ENCODE results near the gene CTPS2.
A peak's percentile ranks its signal among the peaks of the same experiment; 100 is the strongest.

The CTPS2 gene

GRCh38 chrX:16687514-16687913, 25.0 kb downstream of the CTPS2 start:
- no peaks in the 10 kb centered on the region for H3K9me3 ChIP-seq (ENCODE audit: severe bottlenecking)
- H3K36me3 ChIP-seq (ENCODE audit: low read depth): no peaks in the 10 kb centered on the region; the same call in none of the 2 replicates
- H3K4me1 ChIP-seq (ENCODE audit: insufficient read depth, poor library complexity, severe bottlenecking): no peaks in the 10 kb centered on the region
- H3K27ac ChIP-seq (ENCODE audit: poor library complexity, severe bottlenecking): no peak overlapping the region
- no peak overlapping the region for H3K4me3 ChIP-seq (ENCODE audit: severe bottlenecking)
- no peak for ATAC-seq (ENCODE audit: low read depth)
- DNase-seq (ENCODE audit: low spot score): no peak
- no peaks in the 10 kb centered on the region for H3K27me3 ChIP-seq (ENCODE audit: insufficient read depth, poor library complexity, severe bottlenecking)
- no peak for TF ChIP-seq CTCF (IDR thresholded peaks at IDR 0.05; ENCODE audit: poor library complexity, severe bottlenecking)

GRCh38 chrX:16683007-16683664, 29.3 kb downstream of the CTPS2 start:
- H3K27me3 ChIP-seq (ENCODE audit: insufficient read depth, poor library complexity, severe bottlenecking): no peaks in the 10 kb centered on the region
- no peaks in the 10 kb centered on the region for H3K9me3 ChIP-seq (ENCODE audit: severe bottlenecking)
- no peak overlapping the region for H3K4me3 ChIP-seq (ENCODE audit: severe bottlenecking)
- H3K36me3 ChIP-seq (ENCODE audit: low read depth): no peaks in the 10 kb centered on the region; the same call in none of the 2 replicates
- DNase-seq (ENCODE audit: low spot score) (no peak), ATAC-seq (ENCODE audit: low read depth) (no peak)
- no peak for TF ChIP-seq CTCF (IDR thresholded peaks at IDR 0.05; ENCODE audit: poor library complexity, severe bottlenecking)
- no peak overlapping the region for H3K27ac ChIP-seq (ENCODE audit: poor library complexity, severe bottlenecking)
- H3K4me1 ChIP-seq (ENCODE audit: insufficient read depth, poor library complexity, severe bottlenecking): no peaks in the 10 kb centered on the region

GRCh38 chrX:16678689-16679088, 33.8 kb downstream of the CTPS2 start:
- peaks cover 3% of the 10 kb centered on the region for H3K36me3 ChIP-seq (ENCODE audit: low read depth)

GRCh38 chrX:16671005-16671404, 41.5 kb downstream of the CTPS2 start:
- no peaks in the 10 kb centered on the region for H3K9me3 ChIP-seq (ENCODE audit: severe bottlenecking)
- ATAC-seq (ENCODE audit: low read depth): no peak
- no peak overlapping the region for H3K27ac ChIP-seq (ENCODE audit: poor library complexity, severe bottlenecking)
- peak; percentile 37 for TF ChIP-seq CTCF (IDR thresholded peaks at IDR 0.05; ENCODE audit: poor library complexity, severe bottlenecking)
- H3K4me3 ChIP-seq (ENCODE audit: severe bottlenecking): no peak overlapping the region
- H3K27me3 ChIP-seq (ENCODE audit: insufficient read depth, poor library complexity, severe bottlenecking): no peaks in the 10 kb centered on the region
- H3K4me1 ChIP-seq (ENCODE audit: insufficient read depth, poor library complexity, severe bottlenecking): no peaks in the 10 kb centered on the region
- peaks cover 4% of the 10 kb centered on the region for H3K36me3 ChIP-seq (ENCODE audit: low read depth)
- no peak for DNase-seq (ENCODE audit: low spot score)

More at GRCh38 chrX:16678689-16679088, 33.8 kb downstream of the CTPS2 start:
- Histone ChIP-seq H3K27ac (ENCODE audit: poor library complexity, severe bottlenecking) (no peak overlapping the region), H3K4me1 (ENCODE audit: insufficient read depth, poor library complexity, severe bottlenecking) (no peaks in the 10 kb centered on the region), H3K9me3 (ENCODE audit: severe bottlenecking) (no peaks in the 10 kb centered on the region), H3K27me3 (ENCODE audit: insufficient read depth, poor library complexity, severe bottlenecking) (no peaks in the 10 kb centered on the region), H3K4me3 (ENCODE audit: severe bottlenecking) (no peak overlapping the region)
- no peak for TF ChIP-seq CTCF (IDR thresholded peaks at IDR 0.05; ENCODE audit: poor library complexity, severe bottlenecking)
- no peak for ATAC-seq (ENCODE audit: low read depth)
- no peak for DNase-seq (ENCODE audit: low spot score)

GRCh38 chrX:16666541-16666940, 45.9 kb downstream of the CTPS2 start:
- DNase-seq (ENCODE audit: low spot score): no peak
- Histone ChIP-seq H3K36me3 (ENCODE audit: low read depth) (peaks cover 4% of the 10 kb centered on the region; the same call in 1 of the 2 replicates), H3K27ac (ENCODE audit: poor library complexity, severe bottlenecking) (no peak overlapping the region)

More at GRCh38 chrX:16666541-16666940, 45.9 kb downstream of the CTPS2 start:
- ATAC-seq (ENCODE audit: low read depth): no peak
- H3K4me1 ChIP-seq (ENCODE audit: insufficient read depth, poor library complexity, severe bottlenecking): no peaks in the 10 kb centered on the region
- no peak for TF ChIP-seq CTCF (IDR thresholded peaks at IDR 0.05; ENCODE audit: poor library complexity, severe bottlenecking)
- no peak overlapping the region for H3K4me3 ChIP-seq (ENCODE audit: severe bottlenecking)
- H3K27me3 ChIP-seq (ENCODE audit: insufficient read depth, poor library complexity, severe bottlenecking): no peaks in the 10 kb centered on the region
- H3K9me3 ChIP-seq (ENCODE audit: severe bottlenecking): no peaks in the 10 kb centered on the region
